IPS-NIHi11 (cell line): Measurements from ENCODE around the gene NTN1.

ENCODE experiments used
- DNase-seq: peaks from one replicate; pipeline ENCODE4 v3.0.0; 2012; ENCODE audit warnings: mixed read lengths, low spot score

Gene NTN1

DNA sequence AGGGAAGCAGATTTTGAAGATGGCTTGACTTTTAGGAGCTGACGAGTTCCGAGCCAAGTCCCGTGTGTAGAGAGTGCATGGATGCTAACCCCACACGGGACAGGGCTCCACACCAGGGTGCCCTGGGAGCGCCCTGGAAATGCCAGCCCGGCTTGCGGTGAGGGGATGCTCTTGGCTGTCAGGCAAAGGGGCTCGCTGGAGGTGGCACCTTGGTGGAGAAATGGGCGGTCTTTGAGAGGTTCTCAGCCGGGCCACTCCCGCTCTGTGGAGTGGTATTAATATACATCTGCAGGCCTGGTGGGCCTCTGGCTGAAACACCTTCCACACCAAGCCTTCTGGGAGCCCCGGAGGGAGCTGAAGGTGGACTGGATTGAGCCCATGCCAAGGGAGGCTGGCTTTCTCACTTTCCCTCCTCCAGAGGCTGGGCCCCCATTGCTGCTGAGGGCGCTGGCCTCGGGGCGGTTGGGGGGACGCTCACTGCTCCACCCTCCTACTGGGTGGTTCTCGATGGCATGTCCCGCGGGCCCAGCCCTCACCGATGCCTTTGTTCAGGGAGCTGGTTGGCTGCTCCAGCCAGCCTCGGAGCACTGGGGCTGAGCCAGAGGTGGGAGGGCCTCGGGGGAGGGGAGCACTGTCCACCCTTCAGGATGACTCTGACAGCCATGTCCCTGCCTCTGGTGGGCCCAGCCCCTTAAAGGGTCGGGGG, 210.3 kb downstream of the NTN1 start:
- DNase-seq = no peak

DNA sequence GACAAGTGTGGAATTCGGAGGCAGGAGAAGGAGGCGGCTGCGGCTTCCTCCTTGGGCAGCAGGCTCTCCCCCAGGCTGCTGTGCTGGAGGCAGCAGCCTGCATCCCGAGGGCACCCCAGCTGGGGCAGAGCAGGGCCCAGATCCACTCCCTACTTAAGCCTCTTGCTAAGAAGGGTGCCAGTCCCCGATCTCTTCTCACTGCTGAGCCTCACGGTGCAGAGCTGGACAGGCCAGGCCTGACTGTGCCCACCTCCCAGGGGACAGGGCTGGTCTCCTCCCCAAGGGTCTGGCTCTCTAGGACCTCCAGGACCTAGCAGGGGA, 210.8 kb downstream of the NTN1 start:
- no peak for DNase-seq

DNA sequence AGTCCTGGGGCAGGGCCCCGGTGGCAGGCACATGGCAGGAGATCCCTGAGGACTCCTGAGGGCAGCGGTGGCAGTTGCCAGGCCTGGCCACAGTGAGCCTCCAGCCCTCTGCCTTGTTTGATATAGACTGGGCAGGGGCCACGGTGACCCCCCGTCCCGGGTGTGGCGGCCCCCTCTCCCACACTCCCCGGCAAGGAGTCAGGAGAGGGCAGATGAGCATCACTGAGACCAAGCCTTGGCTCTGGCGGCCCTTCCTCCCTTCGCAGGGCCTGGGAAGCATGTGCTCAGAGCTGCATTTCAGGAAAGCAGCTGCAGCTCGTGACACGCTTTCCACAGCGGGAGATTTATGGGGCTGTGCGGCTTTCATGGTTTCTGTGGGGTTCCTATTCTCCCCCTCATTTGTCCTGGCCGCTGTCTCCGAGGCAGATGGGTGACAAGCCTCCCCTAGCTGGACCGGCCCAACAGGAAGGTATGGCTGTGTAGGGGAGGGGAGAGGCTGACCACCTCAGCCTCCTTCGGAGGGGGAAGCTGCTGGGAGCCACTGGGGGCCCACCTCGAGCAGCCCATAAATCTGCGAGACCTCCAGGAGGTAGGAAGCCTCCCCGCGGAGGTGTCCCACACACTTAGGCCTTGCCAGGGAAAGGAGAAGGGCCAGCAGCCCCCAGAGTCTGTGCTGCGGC, 211.4 kb downstream of the NTN1 start:
- DNase-seq = no peak

DNA sequence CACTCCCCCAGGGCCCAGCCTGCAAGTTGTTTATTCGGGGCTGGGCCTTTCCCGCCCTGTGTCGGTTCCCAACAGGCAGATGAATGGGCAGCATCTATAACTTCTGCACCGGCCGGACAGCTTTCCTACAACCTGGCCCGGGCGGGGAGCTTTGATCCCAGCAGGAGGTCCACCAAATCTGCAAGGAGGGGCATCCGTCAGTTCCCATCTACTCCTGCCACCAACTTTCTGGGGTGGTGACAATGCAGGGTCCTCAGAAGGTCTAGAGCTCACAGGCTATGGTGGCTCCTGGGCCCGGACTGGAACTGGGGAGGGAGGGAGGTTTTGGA, 211.9 kb downstream of the NTN1 start:
- DNase-seq = no peak

DNA sequence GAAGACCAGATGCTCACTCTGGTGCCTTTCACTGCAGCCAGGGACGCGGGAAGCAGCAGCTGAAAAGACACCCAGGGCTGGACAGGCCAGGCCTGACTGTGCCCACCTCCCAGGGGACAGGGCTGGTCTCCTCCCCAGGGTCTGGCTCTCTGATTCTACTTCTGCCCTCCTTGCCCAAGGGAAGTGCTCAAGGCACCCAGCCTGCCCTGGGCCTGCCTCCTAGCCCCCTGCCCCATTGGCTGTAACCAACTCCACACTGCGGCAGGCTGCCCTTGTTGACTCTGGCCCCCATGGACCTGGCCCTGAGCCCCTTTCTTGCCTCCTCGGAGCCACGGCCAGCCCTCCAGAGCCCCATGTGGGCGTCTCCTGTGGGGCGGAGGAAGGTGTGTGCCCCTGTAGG, 212.5 kb downstream of the NTN1 start:
- DNase-seq = no peak

DNA sequence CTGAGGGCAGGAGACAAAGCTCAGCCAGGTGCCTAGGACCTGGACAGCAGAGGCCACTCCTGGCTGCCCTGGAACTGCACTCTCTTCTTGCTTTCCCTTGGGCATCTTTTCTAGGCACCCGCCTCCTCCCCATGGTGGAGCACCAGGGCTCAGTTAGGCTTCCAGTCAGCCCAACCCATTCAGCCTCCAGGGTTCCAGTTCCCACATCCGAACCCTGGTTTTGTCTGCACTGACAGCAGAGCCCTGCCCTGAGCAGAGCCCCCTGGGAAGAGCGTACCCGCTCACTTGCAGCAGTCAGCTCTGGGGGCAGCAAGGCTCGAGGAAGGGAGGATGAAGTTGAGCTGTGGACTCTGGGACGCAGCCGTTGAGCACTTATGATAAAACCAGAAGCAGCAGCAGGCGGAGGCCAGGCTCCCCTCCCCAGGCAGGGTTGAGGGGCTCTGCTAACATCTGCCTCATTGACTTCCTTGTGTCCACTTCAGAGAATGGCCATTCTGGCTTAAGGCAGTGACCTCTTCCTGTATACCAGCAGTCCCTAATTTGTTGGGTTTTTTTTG, 213.2 kb downstream of the NTN1 start:
- DNase-seq = no peak

GRCh38 chr17:9235346-9235745, 214.0 kb downstream of the NTN1 start:
- DNase-seq = no peak

GRCh38 chr17:9236286-9237052, 215.2 kb downstream of the NTN1 start:
- DNase-seq = no peak

- no peak for DNase-seq
Observed at GRCh38 chr17:9237053-9237410, 215.7 kb downstream of the NTN1 start.

- DNase-seq = no peak
Observed at GRCh38 chr17:9237661-9238301, 216.5 kb downstream of the NTN1 start.

GRCh38 chr17:9238340-9239245, 217.3 kb downstream of the NTN1 start:
- no peak for DNase-seq

- DNase-seq = no peak
Observed at GRCh38 chr17:9239246-9239792, 218.0 kb downstream of the NTN1 start.

- DNase-seq = peak; percentile 97
Observed at GRCh38 chr17:9239793-9240658, 218.7 kb downstream of the NTN1 start.

- peak; percentile 64 for DNase-seq
Observed at GRCh38 chr17:9240659-9241370, 219.5 kb downstream of the NTN1 start.

- no peak for DNase-seq
Observed at GRCh38 chr17:9241371-9241712, 220.0 kb downstream of the NTN1 start.

- DNase-seq = no peak
Observed at GRCh38 chr17:9241774-9242496, 220.6 kb downstream of the NTN1 start.

DNA sequence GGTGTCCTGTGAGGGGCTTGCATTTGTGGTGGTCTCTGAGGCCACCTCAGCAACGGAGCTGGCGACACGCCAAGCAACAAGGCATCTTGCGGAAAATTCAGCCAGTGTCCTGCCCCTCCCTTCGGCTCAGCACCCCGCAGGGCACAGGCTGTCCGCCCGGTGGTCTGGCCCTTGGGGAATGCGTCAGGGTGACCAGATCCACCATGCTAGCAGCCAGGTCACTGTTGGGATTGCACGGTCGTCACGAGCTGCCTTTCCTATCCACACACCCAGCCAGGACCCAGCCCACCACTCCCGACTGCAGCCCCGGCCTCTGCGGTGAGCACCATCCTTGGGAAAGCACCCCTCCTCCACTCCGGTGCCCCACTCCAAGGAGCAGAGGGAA, 221.2 kb downstream of the NTN1 start:
- no peak for DNase-seq

DNA sequence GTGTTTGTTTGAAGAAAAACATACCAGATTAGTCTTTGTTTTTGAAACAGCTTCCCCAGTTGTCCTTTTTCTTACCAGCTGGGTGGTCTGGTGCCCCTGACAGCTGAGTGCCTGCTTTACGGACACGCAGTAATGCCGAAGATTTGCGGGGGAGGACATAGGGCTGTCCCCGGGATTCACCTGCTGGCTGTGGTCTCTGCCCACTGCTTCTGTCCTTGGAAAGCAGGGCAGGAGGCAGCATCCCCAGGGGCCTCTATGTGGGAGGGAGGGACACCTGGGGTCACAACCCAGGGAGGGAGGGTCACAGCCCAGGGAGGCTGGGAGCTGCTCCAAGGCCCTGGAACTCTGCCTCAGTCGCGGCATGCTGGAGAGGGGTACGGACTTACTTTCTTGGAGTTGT, 221.7 kb downstream of the NTN1 start:
- DNase-seq = no peak
